Rectal smooth muscle tissue (tissue), 1 donor: ENCODE results near the gene IGFL1.
"Not testable (repeated sequence)": the region's sequence is repeated elsewhere in the genome, so short reads cannot be mapped to it uniquely, and the experiment has no call there.

Experiments
- H3K27ac ChIP-seq: one replicate; pipeline ENCODE4 v1.7.0; 2013; ENCODE audit warnings: low read depth, low read length, inconsistent platforms
- H3K27me3 ChIP-seq: one replicate; pipeline ENCODE4 v1.7.0; 2013; ENCODE audit warnings: low read length; ENCODE audit not compliant: control insufficient read depth, insufficient read depth
- H3K36me3 ChIP-seq: one replicate; pipeline ENCODE4 v1.7.0; 2013; ENCODE audit warnings: low read length; ENCODE audit not compliant: control insufficient read depth, insufficient read depth
- H3K4me1 ChIP-seq: one replicate; pipeline ENCODE4 v1.7.0; 2013; ENCODE audit warnings: low read length; ENCODE audit not compliant: control insufficient read depth, insufficient read depth
- H3K4me3 ChIP-seq: one replicate; pipeline ENCODE4 v1.7.0; 2013; ENCODE audit warnings: low read length
- H3K9ac ChIP-seq: one replicate; pipeline ENCODE4 v1.7.0; 2013; ENCODE audit warnings: low read length

Gene IGFL1

GRCh38 chr19:46192992-46193650, 36.4 kb upstream of the IGFL1 start:
- H3K4me3 ChIP-seq = no peak overlapping the region
- H3K9ac ChIP-seq = no peak overlapping the region
- H3K27me3 ChIP-seq = peaks cover 2% of the 10 kb centered on the region
- no peaks in the 10 kb centered on the region for H3K36me3 ChIP-seq
- no peaks in the 10 kb centered on the region for H3K4me1 ChIP-seq
- H3K27ac ChIP-seq = no peak overlapping the region

DNA sequence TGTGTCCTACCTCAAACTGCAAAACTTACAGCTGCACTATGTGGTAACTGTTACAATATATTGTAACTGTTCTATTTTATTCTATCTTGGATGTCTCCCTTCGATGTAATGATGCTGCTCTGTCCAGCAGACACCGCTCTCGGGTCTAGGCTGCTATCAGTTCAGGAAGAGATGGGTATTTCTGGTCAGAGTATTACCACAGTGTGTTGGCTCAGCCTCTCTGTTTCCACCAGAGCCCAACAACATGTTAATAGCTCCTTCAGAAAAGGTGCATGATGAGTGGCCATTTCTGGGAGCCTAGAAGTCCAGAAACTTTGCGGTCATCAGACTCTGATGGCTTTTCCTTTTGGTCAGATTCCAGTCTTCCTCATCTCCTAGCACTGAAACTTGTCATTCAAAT, 35.9 kb upstream of the IGFL1 start:
- Histone ChIP-seq H3K27ac (no peak overlapping the region), H3K9ac (no peak overlapping the region), H3K4me1 (no peaks in the 10 kb centered on the region), H3K27me3 (peaks cover 2% of the 10 kb centered on the region), H3K4me3 (no peak overlapping the region), H3K36me3 (no peaks in the 10 kb centered on the region)

- Histone ChIP-seq H3K4me3 (no peak overlapping the region), H3K27ac (no peak overlapping the region), H3K9ac (no peak overlapping the region), H3K4me1 (no peaks in the 10 kb centered on the region), H3K27me3 (peaks cover 2% of the 10 kb centered on the region), H3K36me3 (no peaks in the 10 kb centered on the region)
Observed at GRCh38 chr19:46195104-46195503, 34.4 kb upstream of the IGFL1 start.

DNA sequence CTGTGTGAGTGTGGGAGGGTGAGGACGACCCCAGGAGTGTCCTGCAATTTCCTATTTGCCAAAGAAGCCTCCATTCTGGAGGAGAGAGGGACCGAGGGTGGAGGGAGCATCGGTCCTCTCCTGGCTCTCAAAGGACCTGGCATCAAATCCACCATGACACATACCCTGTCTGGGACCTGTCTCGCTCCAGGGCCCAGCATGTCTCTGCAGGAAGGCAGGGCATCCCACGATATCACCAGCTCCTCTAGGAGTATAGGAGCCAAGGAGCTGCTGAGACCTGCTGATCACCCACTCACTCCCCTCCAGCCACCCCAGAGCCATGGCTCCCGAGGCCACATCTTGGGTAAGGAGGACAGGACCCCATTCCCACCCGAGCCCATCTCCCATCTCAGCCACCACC, 33.6 kb upstream of the IGFL1 start:
- not testable (repeated sequence) for H3K9ac ChIP-seq, H3K27me3 ChIP-seq, H3K36me3 ChIP-seq, H3K4me1 ChIP-seq, H3K27ac ChIP-seq, H3K4me3 ChIP-seq

- no peak overlapping the region for H3K27ac ChIP-seq
- no peaks in the 10 kb centered on the region for H3K4me1 ChIP-seq
- H3K36me3 ChIP-seq = no peaks in the 10 kb centered on the region
- no peak overlapping the region for H3K9ac ChIP-seq
- no peak overlapping the region for H3K4me3 ChIP-seq
- H3K27me3 ChIP-seq = peaks cover 2% of the 10 kb centered on the region
Observed at GRCh38 chr19:46196410-46197124, 33.0 kb upstream of the IGFL1 start.

GRCh38 chr19:46197314-46198070, 32.0 kb upstream of the IGFL1 start:
- Histone ChIP-seq H3K9ac (no peak overlapping the region), H3K4me3 (no peak overlapping the region), H3K27me3 (peaks cover 2% of the 10 kb centered on the region), H3K27ac (no peak overlapping the region), H3K4me1 (no peaks in the 10 kb centered on the region), H3K36me3 (no peaks in the 10 kb centered on the region)

- peaks cover 2% of the 10 kb centered on the region for H3K27me3 ChIP-seq
- no peak overlapping the region for H3K27ac ChIP-seq
- no peaks in the 10 kb centered on the region for H3K36me3 ChIP-seq
- H3K4me3 ChIP-seq = no peak overlapping the region
- H3K4me1 ChIP-seq = no peaks in the 10 kb centered on the region
- no peak overlapping the region for H3K9ac ChIP-seq
Observed at GRCh38 chr19:46198756-46199155, 30.8 kb upstream of the IGFL1 start.

DNA sequence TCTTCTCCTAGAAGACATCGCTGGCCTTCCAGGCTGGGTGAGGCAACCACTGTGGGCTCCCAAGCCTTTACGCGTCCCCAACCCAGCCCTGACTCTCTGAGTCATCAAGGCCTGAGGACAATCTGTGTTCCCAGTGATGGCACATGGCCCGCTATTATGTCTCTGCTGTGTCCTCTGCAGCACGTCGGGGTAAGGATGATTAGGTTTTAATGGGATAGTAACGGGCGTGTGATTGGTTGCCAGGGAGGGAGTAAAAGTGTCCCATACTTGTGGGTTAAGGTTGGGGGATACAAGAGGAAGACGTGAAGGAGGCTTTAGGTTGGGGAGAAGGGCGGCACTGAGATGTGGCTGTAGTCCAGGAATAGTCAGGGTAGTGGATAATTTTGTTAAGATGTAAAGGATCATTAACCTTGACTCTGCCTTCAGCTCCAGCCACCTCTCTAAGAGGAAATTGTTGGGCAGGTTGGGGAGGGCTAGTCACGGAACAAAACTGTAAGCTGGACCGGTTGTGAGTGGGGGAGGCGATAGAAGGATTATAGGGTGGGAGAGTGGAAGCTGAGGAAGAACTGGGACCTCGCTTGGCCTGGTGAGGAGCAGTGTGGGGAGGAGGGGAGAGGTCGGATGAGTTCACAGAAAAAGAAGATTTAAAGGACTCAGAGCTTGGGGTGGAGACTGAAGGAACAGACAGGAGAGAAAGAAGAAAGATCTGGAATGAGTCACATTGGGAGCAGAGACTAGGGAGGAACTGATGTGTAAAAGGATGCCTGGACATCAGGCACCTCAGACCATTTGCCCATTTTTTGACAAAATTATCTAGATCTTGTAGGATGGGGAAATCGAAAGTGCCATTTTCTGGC, 27.9 kb upstream of the IGFL1 start:
- Histone ChIP-seq H3K36me3 (no peaks in the 10 kb centered on the region), H3K27ac (no peak overlapping the region), H3K27me3 (peaks cover 2% of the 10 kb centered on the region), H3K9ac (no peak overlapping the region), H3K4me1 (no peaks in the 10 kb centered on the region), H3K4me3 (no peak overlapping the region)

- Histone ChIP-seq H3K4me3 (no peak overlapping the region), H3K4me1 (no peaks in the 10 kb centered on the region), H3K27ac (no peak overlapping the region), H3K27me3 (no peaks in the 10 kb centered on the region), H3K9ac (no peak overlapping the region), H3K36me3 (no peaks in the 10 kb centered on the region)
Observed at GRCh38 chr19:46202426-46202825, 27.1 kb upstream of the IGFL1 start.

GRCh38 chr19:46202872-46203860, 26.4 kb upstream of the IGFL1 start:
- no peaks in the 10 kb centered on the region for H3K27me3 ChIP-seq
- no peak overlapping the region for H3K4me3 ChIP-seq
- no peaks in the 10 kb centered on the region for H3K36me3 ChIP-seq
- H3K4me1 ChIP-seq = no peaks in the 10 kb centered on the region
- no peak overlapping the region for H3K27ac ChIP-seq
- H3K9ac ChIP-seq = no peak overlapping the region

GRCh38 chr19:46204008-46204407, 25.5 kb upstream of the IGFL1 start:
- Histone ChIP-seq H3K36me3 (no peaks in the 10 kb centered on the region), H3K4me3 (no peak overlapping the region), H3K4me1 (no peaks in the 10 kb centered on the region), H3K27me3 (no peaks in the 10 kb centered on the region), H3K27ac (no peak overlapping the region), H3K9ac (no peak overlapping the region)
